Endodermal cell (in vitro differentiated cells): ENCODE results near the gene ASPN. TPM values are rescaled to one million over a fixed set of nuclear protein-coding genes. Genes with fewer than 3 reads are reported as not detected.

ENCODE experiments used
- DNase-seq: peaks from one replicate; pipeline ENCODE4 v3.0.0-alpha.2; 2017
- H3K27ac ChIP-seq: 2 replicates; pipeline ENCODE4 v1.5.1; 2013; ENCODE audit warnings: mild to moderate bottlenecking, low read depth, low read length, moderate library complexity
- H3K27me3 ChIP-seq: 2 replicates; pipeline ENCODE4 v1.6.1; 2013; ENCODE audit warnings: mild to moderate bottlenecking, low read length, moderate library complexity; ENCODE audit not compliant: insufficient read depth, control insufficient read depth, poor library complexity, severe bottlenecking
- H3K36me3 ChIP-seq: 2 replicates; pipeline ENCODE4 v1.7.0; 2013; ENCODE audit warnings: mild to moderate bottlenecking, low read length, moderate library complexity; ENCODE audit not compliant: control insufficient read depth, insufficient read depth
- H3K4me1 ChIP-seq: one replicate; pipeline ENCODE4 v1.7.0; 2013; ENCODE audit warnings: low read length; ENCODE audit not compliant: control insufficient read depth, insufficient read depth
- H3K4me3 ChIP-seq: 2 replicates; pipeline ENCODE4 v1.5.1; 2013; ENCODE audit warnings: mild to moderate bottlenecking, low read length, moderate library complexity
- H3K9ac ChIP-seq: 2 replicates; pipeline ENCODE4 v1.6.1; 2013; ENCODE audit warnings: mild to moderate bottlenecking, low read length, moderate library complexity; ENCODE audit not compliant: poor library complexity, severe bottlenecking; ENCODE audit errors: extremely low read depth
- H3K9me3 ChIP-seq: 2 replicates; pipeline ENCODE4 v1.6.1; 2013; ENCODE audit warnings: mild to moderate bottlenecking, low read length, moderate library complexity; ENCODE audit not compliant: control insufficient read depth
- H3K27ac Mint-ChIP-seq: 2 replicates; pipeline ENCODE4 v1.8.0; 2020; ENCODE audit warnings: mixed read lengths
- H3K27me3 Mint-ChIP-seq: 2 replicates; pipeline ENCODE4 v1.8.0; 2021; ENCODE audit warnings: mild to moderate bottlenecking, mixed read lengths; ENCODE audit not compliant: insufficient read depth
- H3K36me3 Mint-ChIP-seq: 2 replicates; pipeline ENCODE4 v1.8.0; 2020; ENCODE audit warnings: low read depth, mixed read lengths
- H3K4me1 Mint-ChIP-seq: 2 replicates; pipeline ENCODE4 v1.8.0; 2020; ENCODE audit warnings: mixed read lengths
- H3K4me3 Mint-ChIP-seq: 2 replicates; pipeline ENCODE4 v1.8.0; 2020; ENCODE audit warnings: mild to moderate bottlenecking, moderate library complexity, mixed read lengths
- H3K9me3 Mint-ChIP-seq: 2 replicates; pipeline ENCODE4 v1.8.0; 2020; ENCODE audit warnings: mild to moderate bottlenecking, mixed read lengths
- WGBS, 2 experiments: methylation state at CpG; one replicate each; pipeline versions ENCODE4 v1.1.5 to v1.1.7; 2013; ENCODE audit warnings: missing lambda C conversion rate in 2 of 2, mixed read lengths in 1 of 2; ENCODE audit not compliant: insufficient coverage in 1 of 2, insufficient read length in 1 of 2; 5-methylcytosine and 5-hydroxymethylcytosine counted together
- total RNA-seq, 2 donors: library from RNA; stranded (reverse); fragmentation: NEBNext Ultra II Directional in 1 of 2; extraction: Animal tissue kit (Norgen Biotek cat#: 25700) in 1 of 2; gene quantifications; 2 replicates in 1 of 2; 3 replicates in 1 of 2; pipeline ENCODE4 v1.2.1, GENCODE V29; 2021
- TF ChIP-seq, protein P1 (sequence below): fragments of 200-600 bp; sonication (generic); conservative IDR thresholded peaks from 2 replicates; pipeline ENCODE4 v1.5.0; 2021; ENCODE audit warnings: antibody characterized with exemption, mild to moderate bottlenecking

Gene ASPN
- total RNA-seq, 2 donors from 2014 or later, result not detected

DNA sequence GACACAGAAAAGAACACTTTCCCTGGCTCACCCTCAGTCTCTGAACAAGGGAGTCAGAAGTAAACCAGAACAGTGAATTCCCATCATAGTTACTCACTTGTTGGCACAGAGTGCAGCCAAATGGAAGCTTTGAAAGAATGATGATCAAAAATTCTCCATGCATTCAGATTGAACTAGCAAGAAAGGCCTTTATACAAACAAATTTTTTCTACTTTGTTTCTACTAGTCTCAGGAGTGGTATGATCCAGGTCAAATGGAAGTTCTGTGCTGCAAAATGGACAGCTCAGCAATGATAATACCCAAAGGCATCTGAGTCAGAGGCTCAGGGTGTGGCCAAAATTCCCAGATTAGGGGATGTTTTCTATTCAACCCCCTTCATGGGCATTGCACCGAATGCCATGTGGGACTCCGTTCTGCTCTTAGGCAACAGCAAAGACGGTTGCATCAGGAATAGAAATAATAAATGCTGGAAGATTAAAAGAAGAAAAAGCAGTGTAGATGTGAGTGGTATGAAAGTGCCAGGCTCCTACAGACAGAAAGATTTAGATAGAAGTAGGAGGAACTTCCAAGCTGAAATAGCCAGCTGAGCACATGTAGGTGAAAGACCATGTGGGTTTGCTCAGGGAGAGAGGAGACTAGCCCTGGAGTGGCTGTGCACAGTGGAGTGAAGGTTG, 24.0 kb upstream of the ASPN start:
- DNase-seq, result no peak
- H3K27me3 Mint-ChIP-seq, result no peaks in the 10 kb centered on the region
- H3K4me3 Mint-ChIP-seq, result no peak overlapping the region
- no peaks in the 10 kb centered on the region for H3K36me3 Mint-ChIP-seq
- no peak overlapping the region for H3K27ac Mint-ChIP-seq
- Histone ChIP-seq H3K27ac (no peak overlapping the region), H3K27me3 (no peaks in the 10 kb centered on the region), H3K9ac (no peak overlapping the region), H3K36me3 (no peaks in the 10 kb centered on the region), H3K4me1 (no peaks in the 10 kb centered on the region), H3K4me3 (no peak overlapping the region), H3K9me3 (no peaks in the 10 kb centered on the region)
- H3K9me3 Mint-ChIP-seq, result peaks cover under 1% of the 10 kb centered on the region
- whole genome bisulfite sequencing, 2 experiments, result 94 to 96% methylated on average over 3 of the region's 3 CpGs
- peaks cover 4% of the 10 kb centered on the region for H3K4me1 Mint-ChIP-seq
- TF ChIP-seq, protein P1, sequence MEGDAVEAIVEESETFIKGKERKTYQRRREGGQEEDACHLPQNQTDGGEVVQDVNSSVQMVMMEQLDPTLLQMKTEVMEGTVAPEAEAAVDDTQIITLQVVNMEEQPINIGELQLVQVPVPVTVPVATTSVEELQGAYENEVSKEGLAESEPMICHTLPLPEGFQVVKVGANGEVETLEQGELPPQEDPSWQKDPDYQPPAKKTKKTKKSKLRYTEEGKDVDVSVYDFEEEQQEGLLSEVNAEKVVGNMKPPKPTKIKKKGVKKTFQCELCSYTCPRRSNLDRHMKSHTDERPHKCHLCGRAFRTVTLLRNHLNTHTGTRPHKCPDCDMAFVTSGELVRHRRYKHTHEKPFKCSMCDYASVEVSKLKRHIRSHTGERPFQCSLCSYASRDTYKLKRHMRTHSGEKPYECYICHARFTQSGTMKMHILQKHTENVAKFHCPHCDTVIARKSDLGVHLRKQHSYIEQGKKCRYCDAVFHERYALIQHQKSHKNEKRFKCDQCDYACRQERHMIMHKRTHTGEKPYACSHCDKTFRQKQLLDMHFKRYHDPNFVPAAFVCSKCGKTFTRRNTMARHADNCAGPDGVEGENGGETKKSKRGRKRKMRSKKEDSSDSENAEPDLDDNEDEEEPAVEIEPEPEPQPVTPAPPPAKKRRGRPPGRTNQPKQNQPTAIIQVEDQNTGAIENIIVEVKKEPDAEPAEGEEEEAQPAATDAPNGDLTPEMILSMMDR, result no peak

DNA sequence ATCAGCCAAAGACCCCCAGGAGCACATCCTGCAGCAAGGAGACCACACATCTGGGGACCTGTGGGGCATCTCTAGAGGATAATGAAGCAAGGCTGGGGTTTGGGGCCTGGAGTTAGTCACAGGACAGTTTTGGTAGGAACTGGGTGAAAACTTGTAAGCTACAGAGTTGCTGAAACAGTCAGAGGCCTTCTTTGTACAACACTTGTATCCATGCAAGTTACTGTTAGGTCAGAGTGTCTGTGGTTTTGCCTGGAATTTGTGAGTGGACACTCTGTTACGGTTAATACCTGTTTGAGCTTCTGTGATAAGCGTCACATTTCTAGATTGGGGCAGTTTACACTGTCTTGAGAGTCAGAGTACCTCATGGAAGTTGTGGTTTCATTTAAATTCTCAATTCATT, 22.6 kb upstream of the ASPN start:
- H3K36me3 ChIP-seq, result no peaks in the 10 kb centered on the region
- H3K9me3 ChIP-seq, result no peaks in the 10 kb centered on the region
- Mint-ChIP-seq H3K27me3 (no peaks in the 10 kb centered on the region), H3K27ac (no peak overlapping the region), H3K4me1 (peaks cover 3% of the 10 kb centered on the region), H3K4me3 (no peak overlapping the region), H3K9me3 (no peaks in the 10 kb centered on the region), H3K36me3 (no peaks in the 10 kb centered on the region)
- no peaks in the 10 kb centered on the region for H3K4me1 ChIP-seq
- no peak overlapping the region for H3K27ac ChIP-seq
- H3K4me3 ChIP-seq, result no peak overlapping the region
- TF ChIP-seq, protein P1, result no peak
- H3K9ac ChIP-seq, result no peak overlapping the region
- DNase-seq, result no peak
- H3K27me3 ChIP-seq, result no peaks in the 10 kb centered on the region
- WGBS, 2 experiments, result 91% methylated on average over 2 of the region's 2 CpGs; no CpG with 5 or more reads in 1 of the 2 experiments

DNA sequence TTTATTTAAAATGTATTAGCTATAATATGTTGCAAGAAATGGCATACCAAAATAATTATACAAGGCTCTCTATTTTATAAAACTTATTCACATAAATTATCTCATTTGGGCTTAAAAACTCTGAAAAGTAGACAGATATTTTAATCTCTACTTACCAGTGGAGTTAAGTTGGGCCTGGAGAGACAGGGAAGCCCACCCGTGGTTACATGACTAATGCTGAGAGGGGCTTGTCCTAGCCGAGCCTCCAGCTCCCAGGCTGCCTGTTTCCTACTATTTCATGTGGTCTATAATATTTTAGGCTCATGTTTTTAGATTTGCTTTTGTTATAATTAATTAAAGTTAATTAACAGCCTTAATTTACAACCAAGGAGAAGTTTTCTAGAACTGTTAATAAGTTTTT, 20.9 kb upstream of the ASPN start:
- TF ChIP-seq, protein P1, result no peak
- no peaks in the 10 kb centered on the region for H3K36me3 Mint-ChIP-seq
- Histone ChIP-seq H3K9ac (no peak overlapping the region), H3K27ac (no peak overlapping the region), H3K36me3 (no peaks in the 10 kb centered on the region), H3K4me1 (no peaks in the 10 kb centered on the region), H3K27me3 (no peaks in the 10 kb centered on the region), H3K9me3 (no peaks in the 10 kb centered on the region), H3K4me3 (no peak overlapping the region)
- H3K4me3 Mint-ChIP-seq, result no peak overlapping the region
- peaks cover 3% of the 10 kb centered on the region for H3K4me1 Mint-ChIP-seq
- no peaks in the 10 kb centered on the region for H3K27me3 Mint-ChIP-seq
- no peak for DNase-seq
- no peaks in the 10 kb centered on the region for H3K9me3 Mint-ChIP-seq
- no peak overlapping the region for H3K27ac Mint-ChIP-seq
- 72% methylated on average over 2 of the region's 2 CpGs; no CpG with 5 or more reads in 1 of the 2 experiments for whole genome bisulfite sequencing, 2 experiments
